HepG2 (cell line): ENCODE results near the gene CD248. TPM values are rescaled to one million over a fixed set of nuclear protein-coding genes. Genes with fewer than 3 reads are reported as not detected.

Experiments used
- ASH2L ChIP-seq: fragments of 300-600, 200-600 bp; sonication (generic); IDR thresholded peaks from 2 replicates; pipeline ENCODE4 v1.7.0; 2017; ENCODE audit warnings: low read depth, mild to moderate bottlenecking, moderate library complexity, mixed read lengths, low read length; ENCODE audit not compliant: insufficient read length
- ATRX ChIP-seq: sonication (generic); formaldehyde crosslinking; IDR thresholded peaks from 2 replicates; pipeline ENCODE4 v1.4.0; 2020; ENCODE audit warnings: missing genetic modification reagents, borderline replicate concordance
- CHD4 ChIP-seq: fragments of 200-600 bp; sonication (generic); IDR thresholded peaks from 2 replicates; pipeline ENCODE4 v1.7.0; 2017; ENCODE audit warnings: mild to moderate bottlenecking, low read length, borderline replicate concordance
- MAZ ChIP-seq, 2 experiments: sonication (generic) in 1 of 2; formaldehyde crosslinking in 1 of 2; IDR thresholded peaks; 2 replicates each; pipeline versions ENCODE4 v1.5.0 to v1.6.1; 2012 to 2020; ENCODE audit warnings: low read depth in 2 of 2, mild to moderate bottlenecking in 2 of 2, borderline replicate concordance in 1 of 2, improper control_type of control experiment in 1 of 2, low read length in 1 of 2, missing genetic modification reagents in 1 of 2, moderate library complexity in 1 of 2
- MXD4 ChIP-seq: IDR thresholded peaks from 2 replicates; pipeline ENCODE4 v1.6.1; 2016; ENCODE audit warnings: mild to moderate bottlenecking, missing biosample characterization, missing genetic modification reagents
- NCOR1 ChIP-seq: fragments of 200-600 bp; sonication (generic); IDR thresholded peaks from 2 replicates; pipeline ENCODE4 v1.7.0; 2017; ENCODE audit warnings: antibody characterized with exemption, low read length, borderline replicate concordance
- ONECUT2 ChIP-seq: sonication (generic); formaldehyde crosslinking; IDR thresholded peaks from 2 replicates; pipeline ENCODE4 v1.4.0; 2020; ENCODE audit warnings: missing genetic modification reagents
- POLR2AphosphoS5 ChIP-seq: IDR thresholded peaks from 2 replicates; pipeline ENCODE4 v1.6.1; 2012; ENCODE audit warnings: low read depth, low read length
- RARA ChIP-seq: IDR thresholded peaks from 2 replicates; pipeline ENCODE4 v1.6.1; 2016; ENCODE audit warnings: missing genetic modification reagents, missing compliant biosample characterization
- RFX5 ChIP-seq: IDR thresholded peaks from 2 replicates; pipeline ENCODE4 v1.6.1; 2011; ENCODE audit warnings: low read depth, low read length, improper control_type of control experiment
- TAF1 ChIP-seq: sonication (generic); formaldehyde crosslinking; IDR thresholded peaks from 2 replicates; pipeline ENCODE4 v1.4.0; 2020; ENCODE audit warnings: missing genetic modification reagents
- TBP ChIP-seq: sonication (generic); formaldehyde crosslinking; IDR thresholded peaks from 2 replicates; pipeline ENCODE4 v1.5.0; 2020; ENCODE audit warnings: missing genetic modification reagents
- TCF7L2 ChIP-seq: IDR thresholded peaks from 2 replicates; pipeline ENCODE4 v1.6.1; 2011; ENCODE audit warnings: mild to moderate bottlenecking, low read depth, low read length, moderate library complexity
- ZBTB21 ChIP-seq: sonication (generic); formaldehyde crosslinking; IDR thresholded peaks from 2 replicates; pipeline ENCODE4 v1.4.0; 2020; ENCODE audit warnings: missing genetic modification reagents
- ZIK1 ChIP-seq: sonication (generic); formaldehyde crosslinking; IDR thresholded peaks from 2 replicates; pipeline ENCODE4 v1.5.0; 2020; ENCODE audit warnings: mild to moderate bottlenecking, low read depth, missing genetic modification reagents, borderline replicate concordance
- ZMYM3 ChIP-seq: sonication (generic); formaldehyde crosslinking; IDR thresholded peaks from 2 replicates; pipeline ENCODE4 v1.5.1; 2020; ENCODE audit warnings: mild to moderate bottlenecking, missing genetic modification reagents
- ZMYM4 ChIP-seq: sonication (generic); formaldehyde crosslinking; IDR thresholded peaks from 2 replicates; pipeline ENCODE4 v1.8.1; 2023; ENCODE audit warnings: mild to moderate bottlenecking, missing genetic modification reagents
- ZNF260 ChIP-seq: sonication (generic); formaldehyde crosslinking; IDR thresholded peaks from 2 replicates; pipeline ENCODE4 v1.4.0; 2020; ENCODE audit warnings: missing genetic modification reagents, low read depth, mild to moderate bottlenecking, borderline replicate concordance
- ZNF264 ChIP-seq: sonication (generic); formaldehyde crosslinking; IDR thresholded peaks from 2 replicates; pipeline ENCODE4 v1.4.0; 2020; ENCODE audit warnings: missing genetic modification reagents
- ZNF549 ChIP-seq: sonication (generic); formaldehyde crosslinking; IDR thresholded peaks from 2 replicates; pipeline ENCODE4 v1.5.0; 2020; ENCODE audit warnings: missing genetic modification reagents
- ZNF660 ChIP-seq: sonication (generic); formaldehyde crosslinking; IDR thresholded peaks from 2 replicates; pipeline ENCODE4 v1.5.1; 2020; ENCODE audit warnings: mild to moderate bottlenecking, low read depth, missing genetic modification reagents, borderline replicate concordance
- ZNF792 ChIP-seq: IDR thresholded peaks from 2 replicates; pipeline ENCODE4 v1.6.1; 2016
- ZSCAN22 ChIP-seq: sonication (generic); formaldehyde crosslinking; IDR thresholded peaks from 2 replicates; pipeline ENCODE4 v1.4.0; 2020; ENCODE audit warnings: mild to moderate bottlenecking, missing genetic modification reagents
- polyA plus RNA-seq, 8 experiments: library from polyadenylated mRNA; depleted of rRNA in 3 of 8; stranded (reverse) in 7 of 8; unstranded in 1 of 8; fragments of >200 nt; fragmentation: Illumina TruSeq in 4 of 8; extraction: Trizol in 4 of 8; gene quantifications; 2 replicates each; pipeline versions ENCODE4 v1.2.1 to v1.2.3, GENCODE V29; 2011 to 2016; ENCODE audit warnings: low read depth in 4 of 8, missing spikeins in 1 of 8, mixed read lengths in 1 of 8; ENCODE audit not compliant: insufficient read depth in 1 of 8
- total RNA-seq, 5 experiments: library from RNA; depleted of rRNA; stranded (reverse); fragments of >200 nt; fragmentation: Illumina TruSeq; extraction: Trizol; gene quantifications; 2 replicates each; pipeline ENCODE4 v1.2.3, GENCODE V29; 2016; ENCODE audit warnings: low read depth in 1 of 5

Gene CD248
- total and polyA plus RNA-seq, 2 of the 13 experiments (the other 11 are each of a cell fraction or from before 2014, with no cell fraction given): 0.25 to 0.35 TPM

DNA sequence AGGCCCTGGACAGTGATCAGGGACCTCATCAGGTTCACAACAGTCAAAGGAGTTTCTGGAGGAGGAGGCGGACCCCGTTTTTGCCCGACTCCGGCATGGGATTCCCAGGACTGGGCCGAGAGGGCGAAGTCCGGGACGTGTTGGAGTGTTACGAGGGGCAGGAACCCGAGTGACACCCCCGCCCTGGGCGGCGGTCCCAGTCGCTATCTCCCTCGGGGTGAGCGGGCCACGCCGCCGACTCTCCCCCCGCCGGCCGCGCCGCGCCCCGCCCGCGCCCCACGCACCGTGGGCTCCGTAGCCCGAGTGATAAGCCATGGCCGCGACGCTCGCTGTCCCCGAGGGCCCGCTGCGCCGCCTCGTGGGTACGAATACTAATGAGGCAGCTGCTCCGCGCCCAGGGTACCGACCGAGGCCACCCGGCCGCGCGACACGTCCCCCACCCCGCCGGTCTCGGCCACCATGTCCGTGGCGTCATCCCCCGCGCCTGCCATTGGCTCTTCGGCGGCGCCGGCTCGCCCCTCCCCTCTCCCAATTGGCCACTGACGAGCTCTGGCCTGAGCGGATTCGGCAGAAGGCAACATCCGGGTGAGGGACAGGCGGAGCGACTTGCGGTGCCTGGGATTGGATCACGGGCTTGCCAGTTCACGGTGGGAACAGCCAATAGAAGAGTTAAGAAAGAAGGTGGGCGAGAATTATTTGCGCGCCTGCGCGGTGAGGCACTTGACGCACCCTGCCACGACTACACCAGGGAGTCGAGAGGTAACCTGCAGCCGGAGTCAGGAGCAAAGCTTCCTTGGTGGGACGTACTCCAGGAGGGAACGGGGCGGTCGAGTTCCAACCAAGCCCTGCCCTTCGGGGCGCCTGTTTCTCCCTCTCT lies 27.9 kb downstream of the CD248 start, which contains the start of gene YIF1A (continued):
- TF ChIP-seq ZNF260 (CRISPR knock-in tag) (no peak), ATRX (CRISPR knock-in tag) (no peak), ZNF549 (no peak), ZSCAN22 (CRISPR knock-in tag) (no peak), ZMYM3 (no peak), ZNF792 (CRISPR knock-in tag) (no peak; the same call in none of the 2 replicates), ONECUT2 (no peak), MAZ (IDR thresholded peaks at IDR 0.05; ENCODE audit: borderline replicate concordance, low read depth, low read length) (peak; percentile 57; the same call in 1 of the 2 replicates), MAZ (CRISPR knock-in tag; IDR thresholded peaks at IDR 0.05; ENCODE audit: low read depth) (peak; percentile 87; the same call in 1 of the 2 replicates), ZBTB21 (CRISPR knock-in tag) (no peak), ZNF264 (CRISPR knock-in tag) (no peak), NCOR1 (no peak), ZIK1 (CRISPR knock-in tag) (0 out of 2 replicates have a peak, but pooled peaks have one; percentile 12), TCF7L2 (no peak), ZMYM4 (CRISPR knock-in tag) (peak; percentile 62; the same call in 1 of the 2 replicates), ZNF660 (CRISPR knock-in tag) (no peak), CHD4 (no peak), MXD4 (CRISPR knock-in tag) (peak; percentile 67), RARA (CRISPR knock-in tag) (no peak), TBP (CRISPR knock-in tag) (no peak), ASH2L (peak; percentile 60), RFX5 (no peak), TAF1 (CRISPR knock-in tag) (peak; percentile 80), POLR2AphosphoS5 (peak; percentile 87)
